MCF 10A (cell line): ENCODE results near the gene SAMD4B. TPM values are rescaled to one million over a fixed set of nuclear protein-coding genes. Genes with fewer than 3 reads are reported as not detected.

Experiments
- BruUV-seq: library from RNA; stranded (reverse); fragments of 400-500 nt; replicated peaks from 2 replicates; lab custom pipeline; 2021; lab: Mats Ljungman, UMichigan
- CTCF ChIA-PET: fragments of 300-600 bp; sonication (Branson Sonifier 250); formaldehyde crosslinking; extraction: SDS; loops from one replicate; lab custom pipeline; 2021; ENCODE audit warnings: antibody characterized with exemption, inconsistent platforms; lab: Yijun Ruan, JAX
- POLR2A ChIA-PET: fragments of 300-600, 350-650 bp; sonication (Branson Sonifier 250); formaldehyde crosslinking; extraction: SDS; loops from one replicate; lab custom pipeline; 2020; ENCODE audit warnings: antibody characterized with exemption, inconsistent platforms; lab: Yijun Ruan, JAX
- DNase-seq: peaks from one replicate; pipeline ENCODE4 v3.0.0-alpha.2; 2018; ENCODE audit not compliant: unreplicated experiment
- H3K27ac Mint-ChIP-seq: one replicate; pipeline ENCODE4 v1.8.0; 2022; ENCODE audit warnings: mild to moderate bottlenecking, low read depth, mixed read lengths; ENCODE audit not compliant: unreplicated experiment
- H3K27me3 Mint-ChIP-seq: one replicate; pipeline ENCODE4 v1.8.0; 2022; ENCODE audit warnings: mixed read lengths; ENCODE audit not compliant: insufficient read depth, unreplicated experiment
- H3K36me3 Mint-ChIP-seq: one replicate; pipeline ENCODE4 v1.8.0; 2022; ENCODE audit warnings: mild to moderate bottlenecking, moderate library complexity, mixed read lengths; ENCODE audit not compliant: insufficient read depth, unreplicated experiment
- H3K4me1 Mint-ChIP-seq: one replicate; pipeline ENCODE4 v1.8.0; 2022; ENCODE audit warnings: mixed read lengths; ENCODE audit not compliant: insufficient read depth, unreplicated experiment
- H3K4me3 Mint-ChIP-seq: one replicate; pipeline ENCODE4 v1.8.0; 2022; ENCODE audit warnings: mild to moderate bottlenecking, moderate library complexity, mixed read lengths; ENCODE audit not compliant: unreplicated experiment
- H3K9me3 Mint-ChIP-seq: one replicate; pipeline ENCODE4 v1.8.0; 2022; ENCODE audit warnings: mixed read lengths; ENCODE audit not compliant: unreplicated experiment
- intact Hi-C: fragments of 100-400 bp; cut with micrococcal nuclease; formaldehyde crosslinking; loops from 2 replicates; pipeline ENCODE4 v1.14.1; 2022
- total RNA-seq: library from RNA; stranded (reverse); gene quantifications from 2 replicates; pipeline ENCODE4 v1.2.3, GENCODE V29; 2022
- TF ChIP-seq, protein P1 (sequence below): fragments of 200-600 bp; IDR thresholded peaks from one replicate; pipeline ENCODE4 v1.8.0; 2022; ENCODE audit warnings: antibody characterized with exemption, mild to moderate bottlenecking; ENCODE audit not compliant: unreplicated experiment

Gene SAMD4B
- total RNA-seq, 1 experiment from 2014 or later: 65.4 TPM

DNA sequence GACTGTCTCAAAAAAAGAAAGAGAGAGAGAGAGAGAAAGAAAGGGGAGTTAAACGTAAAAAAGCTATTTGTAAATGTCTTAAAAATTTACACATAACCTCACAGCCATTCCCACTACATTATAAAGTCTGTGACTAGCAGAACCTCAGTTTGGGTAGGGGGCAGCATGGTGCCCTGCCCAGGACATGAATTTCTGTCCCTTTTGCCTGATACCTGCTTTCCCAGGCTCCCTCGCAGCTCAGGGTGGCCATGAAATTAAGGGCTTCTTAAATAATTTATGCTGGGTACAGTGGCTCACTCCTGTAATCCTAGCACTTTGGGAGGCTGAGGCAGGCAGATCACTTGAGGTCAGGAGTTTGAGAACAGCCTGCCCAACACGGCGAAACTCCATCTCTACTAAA is 41.2 kb upstream of the SAMD4B start:
- no peak overlapping the region for H3K27ac Mint-ChIP-seq
- no peaks in the 10 kb centered on the region for H3K36me3 Mint-ChIP-seq
- intact Hi-C loops: no loop called here
- H3K27me3 Mint-ChIP-seq: peaks cover 61% of the 10 kb centered on the region
- H3K9me3 Mint-ChIP-seq: no peaks in the 10 kb centered on the region
- no peaks in the 10 kb centered on the region for H3K4me1 Mint-ChIP-seq
- H3K4me3 Mint-ChIP-seq: no peak overlapping the region
- TF ChIP-seq, protein P1, sequence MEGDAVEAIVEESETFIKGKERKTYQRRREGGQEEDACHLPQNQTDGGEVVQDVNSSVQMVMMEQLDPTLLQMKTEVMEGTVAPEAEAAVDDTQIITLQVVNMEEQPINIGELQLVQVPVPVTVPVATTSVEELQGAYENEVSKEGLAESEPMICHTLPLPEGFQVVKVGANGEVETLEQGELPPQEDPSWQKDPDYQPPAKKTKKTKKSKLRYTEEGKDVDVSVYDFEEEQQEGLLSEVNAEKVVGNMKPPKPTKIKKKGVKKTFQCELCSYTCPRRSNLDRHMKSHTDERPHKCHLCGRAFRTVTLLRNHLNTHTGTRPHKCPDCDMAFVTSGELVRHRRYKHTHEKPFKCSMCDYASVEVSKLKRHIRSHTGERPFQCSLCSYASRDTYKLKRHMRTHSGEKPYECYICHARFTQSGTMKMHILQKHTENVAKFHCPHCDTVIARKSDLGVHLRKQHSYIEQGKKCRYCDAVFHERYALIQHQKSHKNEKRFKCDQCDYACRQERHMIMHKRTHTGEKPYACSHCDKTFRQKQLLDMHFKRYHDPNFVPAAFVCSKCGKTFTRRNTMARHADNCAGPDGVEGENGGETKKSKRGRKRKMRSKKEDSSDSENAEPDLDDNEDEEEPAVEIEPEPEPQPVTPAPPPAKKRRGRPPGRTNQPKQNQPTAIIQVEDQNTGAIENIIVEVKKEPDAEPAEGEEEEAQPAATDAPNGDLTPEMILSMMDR: no peak
- ChIA-PET POLR2A (no interaction called here), CTCF (interaction anchor here (0.7 kb wide), 1 partner anchor 84 kb away, joined by 5 read pairs; no protein-coding TSS in a partner anchor)
- no peak for DNase-seq
- no TSS peak for BruUV-seq

DNA sequence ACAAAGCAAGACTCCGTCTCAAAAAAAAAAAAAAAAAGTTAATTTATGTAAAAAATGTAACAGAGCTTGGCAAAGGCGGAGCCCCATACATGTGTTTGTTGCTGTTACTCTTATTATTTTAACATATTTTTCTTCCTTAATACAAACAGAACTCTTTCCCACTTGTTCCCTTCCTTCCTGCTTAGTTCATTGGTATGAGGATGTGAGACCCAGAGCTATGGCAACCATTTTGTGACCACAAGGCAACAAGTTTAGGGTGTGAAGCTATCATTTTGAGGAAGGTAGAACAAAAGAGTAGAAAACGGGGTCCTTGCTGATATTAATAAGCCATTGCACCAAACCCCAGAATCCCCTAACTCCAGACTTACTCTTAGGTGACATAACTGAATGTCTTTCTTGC is 40.7 kb upstream of the SAMD4B start:
- TF ChIP-seq, protein P1: no peak
- DNase-seq: no peak
- ChIA-PET POLR2A (no interaction called here), CTCF (interaction anchor here (0.6 to 0.7 kb wide), 2 partner anchors 85 to 108 kb away, joined by 3 to 5 read pairs; no protein-coding TSS in a partner anchor)
- H3K4me1 Mint-ChIP-seq: peaks cover under 1% of the 10 kb centered on the region
- no peaks in the 10 kb centered on the region for H3K9me3 Mint-ChIP-seq
- intact Hi-C loops: no loop called here
- no peak overlapping the region for H3K27ac Mint-ChIP-seq
- peaks cover 63% of the 10 kb centered on the region for H3K27me3 Mint-ChIP-seq
- BruUV-seq: no TSS peak
- no peaks in the 10 kb centered on the region for H3K36me3 Mint-ChIP-seq
- no peak overlapping the region for H3K4me3 Mint-ChIP-seq

DNA sequence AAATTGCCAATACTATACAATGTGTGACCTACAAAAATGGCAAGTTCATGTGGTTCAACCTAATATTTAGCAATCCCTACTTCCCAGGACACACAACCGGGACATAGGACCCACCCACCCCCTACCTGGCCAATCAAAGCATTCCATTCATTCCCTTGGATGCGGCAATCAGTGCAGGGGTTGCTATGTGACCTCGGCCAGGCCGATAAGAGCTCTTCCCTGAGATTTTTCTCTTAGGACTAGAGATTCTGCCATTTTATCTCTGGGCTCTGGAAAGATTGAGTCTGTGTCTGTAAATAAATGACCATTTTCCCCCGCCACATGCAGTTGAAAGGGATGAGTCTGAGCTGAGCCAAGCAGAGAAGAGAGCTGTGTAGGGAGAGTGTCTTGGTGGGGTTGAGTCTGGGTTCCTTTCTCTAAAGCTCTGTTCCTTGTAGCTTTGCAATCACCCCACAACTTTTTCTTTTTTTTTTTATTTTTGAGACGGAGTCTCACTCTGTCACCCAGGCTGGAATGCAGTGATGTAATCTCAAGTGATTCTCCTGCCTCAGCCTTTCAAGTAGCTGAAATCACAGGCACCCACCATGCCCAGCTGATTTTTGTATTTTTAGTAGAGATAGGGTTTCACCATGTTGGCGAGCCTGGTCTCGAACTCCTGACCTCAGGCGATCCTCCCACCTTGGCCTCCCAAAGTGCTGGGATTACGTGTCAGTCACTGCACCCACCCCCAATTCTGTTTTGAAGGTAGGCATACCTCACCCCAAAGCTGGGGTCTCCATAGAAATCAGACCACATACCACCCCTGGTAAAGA is 38.6 kb upstream of the SAMD4B start:
- TF ChIP-seq, protein P1: no peak
- H3K27me3 Mint-ChIP-seq: peaks cover 54% of the 10 kb centered on the region
- POLR2A ChIA-PET: interaction anchor here (0.6 kb wide), 1 partner anchor 184 kb away, joined by 3 read pairs; no protein-coding TSS in a partner anchor
- BruUV-seq: no TSS peak
- H3K4me1 Mint-ChIP-seq: peaks cover 6% of the 10 kb centered on the region
- no peak overlapping the region for H3K4me3 Mint-ChIP-seq
- no peaks in the 10 kb centered on the region for H3K9me3 Mint-ChIP-seq
- H3K27ac Mint-ChIP-seq: no peak overlapping the region
- H3K36me3 Mint-ChIP-seq: no peaks in the 10 kb centered on the region
- DNase-seq: no peak
- intact Hi-C loops: no loop called here
- CTCF ChIA-PET: interaction anchor here (0.6 to 1.0 kb wide), 4 partner anchors 15 to 328 kb away, joined by 3 to 4 read pairs (median 3); no protein-coding TSS in a partner anchor

DNA sequence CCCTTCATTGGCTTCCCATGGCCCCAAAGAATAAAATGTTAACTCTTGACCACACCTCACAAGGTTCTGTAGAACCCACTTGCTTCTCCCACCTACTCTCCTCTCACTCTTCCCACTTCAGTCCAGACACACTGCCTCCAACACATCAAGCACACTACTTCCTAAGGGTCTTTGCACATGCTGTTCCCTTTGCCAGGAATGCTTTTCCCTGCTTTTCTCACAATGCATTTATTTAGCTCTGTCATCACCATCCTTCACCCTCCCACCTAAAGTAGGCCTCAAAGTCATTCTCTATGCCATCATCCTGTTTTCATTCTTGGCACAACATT is 38.1 kb upstream of the SAMD4B start:
- ChIA-PET POLR2A (interaction anchor here (0.6 kb wide), 2 partner anchors 184 to 231 kb away, joined by 3 read pairs; no protein-coding TSS in a partner anchor), CTCF (interaction anchor here (0.6 to 1.0 kb wide), 4 partner anchors 15 to 73 kb away, joined by 3 read pairs; no protein-coding TSS in a partner anchor)
- Mint-ChIP-seq H3K27ac (no peak overlapping the region), H3K4me1 (peaks cover 6% of the 10 kb centered on the region), H3K4me3 (no peak overlapping the region), H3K9me3 (no peaks in the 10 kb centered on the region), H3K36me3 (no peaks in the 10 kb centered on the region), H3K27me3 (peaks cover 50% of the 10 kb centered on the region)
- DNase-seq: no peak
- BruUV-seq: no TSS peak
- intact Hi-C loops: no loop called here
- TF ChIP-seq, protein P1: no peak
